Liver (tissue), 9 donors: Measurements from ENCODE around the gene IRX3. TPM values are rescaled to one million over a fixed set of nuclear protein-coding genes. Genes with fewer than 3 reads are reported as not detected.

Source experiments
- DNase-seq: peaks from one replicate; pipeline ENCODE4 v3.0.0-alpha.2; 2017; ENCODE audit warnings: low spot score
- H3K27ac ChIP-seq, 2 donors: one replicate each; pipeline ENCODE4 v1.7.0; 2013; ENCODE audit warnings: inconsistent platforms in 2 of 2, low read length in 2 of 2, control low read depth in 1 of 2, low read depth in 1 of 2, mild to moderate bottlenecking in 1 of 2
- H3K27me3 ChIP-seq, 4 donors: one replicate each; pipeline versions ENCODE4 v1.6.1 to v1.7.0; 2013; ENCODE audit warnings: low read length in 3 of 4, inconsistent platforms in 1 of 4, mild to moderate bottlenecking in 1 of 4, moderate library complexity in 1 of 4; ENCODE audit not compliant: control insufficient read depth in 4 of 4, insufficient read depth in 4 of 4
- H3K36me3 ChIP-seq, 4 donors: one replicate each; pipeline versions ENCODE4 v1.6.1 to v1.7.0; 2013; ENCODE audit warnings: low read length in 3 of 4, mild to moderate bottlenecking in 3 of 4, low read depth in 1 of 4, moderate library complexity in 1 of 4; ENCODE audit not compliant: control insufficient read depth in 4 of 4, insufficient read depth in 3 of 4
- H3K4me1 ChIP-seq, 4 donors: one replicate each; pipeline versions ENCODE4 v1.6.1 to v1.7.0; 2013; ENCODE audit warnings: low read length in 3 of 4, mild to moderate bottlenecking in 3 of 4, moderate library complexity in 1 of 4; ENCODE audit not compliant: control insufficient read depth in 4 of 4, insufficient read depth in 4 of 4
- H3K4me3 ChIP-seq, 3 donors: one replicate each; pipeline versions ENCODE4 v1.6.1 to v1.7.0; 2013; ENCODE audit warnings: low read length in 3 of 3, control low read depth in 1 of 3, low read depth in 1 of 3, mild to moderate bottlenecking in 1 of 3
- H3K9ac ChIP-seq, 2 donors: one replicate each; pipeline ENCODE4 v1.7.0; 2013; ENCODE audit warnings: low read length in 2 of 2, mild to moderate bottlenecking in 2 of 2, moderate library complexity in 2 of 2, control low read depth in 1 of 2, low read depth in 1 of 2
- H3K9me3 ChIP-seq, 4 donors: one replicate each; pipeline versions ENCODE4 v1.6.1 to v1.7.0; 2013; ENCODE audit warnings: low read length in 3 of 4; ENCODE audit not compliant: control insufficient read depth in 4 of 4
- ATF3 ChIP-seq: IDR thresholded peaks from 2 replicates; pipeline ENCODE4 v1.6.1; 2016; ENCODE audit warnings: antibody characterized with exemption
- CTCF ChIP-seq: fragments of 150-350 bp; IDR thresholded peaks from 2 replicates; pipeline ENCODE4 v1.5.1; 2017; ENCODE audit warnings: improper control_type of control experiment, low read depth, low read length; ENCODE audit not compliant: missing input control
- FOXA2 ChIP-seq: IDR thresholded peaks from 2 replicates; pipeline ENCODE4 v1.6.1; 2016; ENCODE audit warnings: antibody characterized with exemption
- GABPA ChIP-seq, 2 donors: IDR thresholded peaks in 1 of 2; conservative IDR thresholded peaks in 1 of 2; 2 replicates each; pipeline ENCODE4 v1.6.1; 2016; ENCODE audit warnings: antibody characterized with exemption in 2 of 2, mild to moderate bottlenecking in 1 of 2, moderate library complexity in 1 of 2
- HNF4A ChIP-seq, 2 donors: conservative IDR thresholded peaks; 2 replicates each; pipeline ENCODE4 v1.6.1; 2016; ENCODE audit warnings: antibody characterized with exemption in 2 of 2, mild to moderate bottlenecking in 2 of 2
- HNF4G ChIP-seq: IDR thresholded peaks from 2 replicates; pipeline ENCODE4 v1.6.1; 2016; ENCODE audit warnings: antibody characterized with exemption
- JUND ChIP-seq, 2 donors: IDR thresholded peaks; 2 replicates each; pipeline ENCODE4 v1.6.1; 2016; ENCODE audit warnings: antibody characterized with exemption in 2 of 2
- NR2F2 ChIP-seq: IDR thresholded peaks from 2 replicates; pipeline ENCODE4 v1.6.1; 2016; ENCODE audit warnings: antibody characterized with exemption
- RAD21 ChIP-seq, 2 donors: IDR thresholded peaks; 2 replicates each; pipeline ENCODE4 v1.6.1; 2016; ENCODE audit warnings: antibody characterized with exemption in 2 of 2, mild to moderate bottlenecking in 2 of 2
- REST ChIP-seq: IDR thresholded peaks from 2 replicates; pipeline ENCODE4 v1.6.1; 2016; ENCODE audit warnings: antibody characterized with exemption, mild to moderate bottlenecking
- RXRA ChIP-seq, 2 donors: IDR thresholded peaks; 2 replicates each; pipeline ENCODE4 v1.6.1; 2017 to 2018; ENCODE audit warnings: antibody characterized with exemption in 2 of 2, mild to moderate bottlenecking in 1 of 2
- SP1 ChIP-seq: IDR thresholded peaks from 2 replicates; pipeline ENCODE4 v1.6.1; 2018; ENCODE audit warnings: antibody characterized with exemption, mild to moderate bottlenecking
- TAF1 ChIP-seq: conservative IDR thresholded peaks from 2 replicates; pipeline ENCODE4 v1.6.1; 2016; ENCODE audit warnings: antibody characterized with exemption, mild to moderate bottlenecking
- YY1 ChIP-seq: IDR thresholded peaks from 2 replicates; pipeline ENCODE4 v1.6.1; 2016; ENCODE audit warnings: antibody characterized with exemption, mild to moderate bottlenecking
- ZBTB33 ChIP-seq: IDR thresholded peaks from 2 replicates; pipeline ENCODE4 v1.6.1; 2016; ENCODE audit warnings: antibody characterized with exemption
- WGBS: extraction: QIAGEN DNeasy Blood & Tissue Kit; methylation state at CpG from one replicate; pipeline ENCODE4 v1.1.7; 2013; 5-methylcytosine and 5-hydroxymethylcytosine counted together
- polyA plus RNA-seq, 2 donors: library from polyadenylated mRNA; stranded (reverse) in 1 of 2; unstranded in 1 of 2; fragments of 200-250 nt in 1 of 2; fragments of >200 nt in 1 of 2; fragmentation: Nextera tagmentation in 1 of 2; extraction: Ambion mirVana in 1 of 2; gene quantifications; one replicate each; pipeline versions ENCODE4 v1.2.1 to v1.2.3, GENCODE V29; 2013 to 2015
- total RNA-seq, 2 donors: library from RNA; depleted of rRNA; stranded (reverse); fragments of >200 nt; gene quantifications; one replicate each; pipeline ENCODE4 v1.2.3, GENCODE V29; 2014
- donor health status: healthy.
- donor health status: healthy.
- donor health status: healthy.
- donor health status: healthy.
- donor health status: healthy.

The IRX3 gene
- total RNA-seq (under 1 TPM in 1 of 2 donors, not detected in 1; 0.59 TPM), polyA plus RNA-seq (under 1 TPM in 1 of 2 donors, not detected in 1; 0.53 TPM)

GRCh38 chr16:54286366-54287130, at the start of gene IRX3:
Gene IRX3 (minus strand): TSS chr16:54286787. CDS start chr16:54286050, 737 bp downstream.
- peak within 1 kb of the TSS in 1 of 2 donors; percentile 31 for H3K9ac ChIP-seq
- H3K27ac ChIP-seq = no peak within 1 kb of the TSS
- peak within 1 kb of the TSS in 2 of 3 donors; percentile 51 to 72 for H3K4me3 ChIP-seq
- peaks cover 37 to 74% (median 44%) of the 10 kb centered on the region in 4 donors for H3K4me1 ChIP-seq
- no peak for DNase-seq
- H3K9me3 ChIP-seq = peaks cover 0 to 3% (median 0%) of the 10 kb centered on the region in 4 donors
- 1% methylated on average over 67 of the region's 67 CpGs for WGBS
- H3K36me3 ChIP-seq = no peaks in the 10 kb centered on the region
- H3K27me3 ChIP-seq = peaks cover 7 to 28% (median 16%) of the 10 kb centered on the region in 4 donors
- TF ChIP-seq REST = no peak
- TF ChIP-seq ATF3 = no peak
- no peak for TF ChIP-seq GABPA (IDR thresholded peaks at IDR 0.05 in 1 of 2, conservative IDR thresholded peaks at IDR 0.05 in 1 of 2)
- TF ChIP-seq FOXA2 = no peak
- TF ChIP-seq HNF4G = no peak
- no peak for TF ChIP-seq TAF1
- TF ChIP-seq JUND (IDR thresholded peaks at IDR 0.05) = no peak
- TF ChIP-seq YY1 = no peak
- no peak for TF ChIP-seq CTCF
- no peak for TF ChIP-seq RAD21 (IDR thresholded peaks at IDR 0.05)
- TF ChIP-seq RXRA (IDR thresholded peaks at IDR 0.05) = no peak
- TF ChIP-seq NR2F2 = no peak
- TF ChIP-seq HNF4A (conservative IDR thresholded peaks at IDR 0.05) = no peak
- no peak for TF ChIP-seq SP1
- TF ChIP-seq ZBTB33 = no peak
